Ishikawa (cell line): ENCODE data around the gene ST6GALNAC6.

ENCODE experiments used
- CEBPB ChIP-seq: IDR thresholded peaks from 2 replicates; pipeline ENCODE4 v1.6.1; 2012
- CREB1 ChIP-seq: IDR thresholded peaks from 2 replicates; pipeline ENCODE4 v1.6.1; 2012; ENCODE audit warnings: low read depth
- EGR1 ChIP-seq: IDR thresholded peaks from 2 replicates; pipeline ENCODE4 v1.6.1; 2012
- EP300 ChIP-seq: IDR thresholded peaks from 2 replicates; pipeline ENCODE4 v1.6.1; 2012; ENCODE audit warnings: borderline replicate concordance
- FOXM1 ChIP-seq: IDR thresholded peaks from 2 replicates; pipeline ENCODE4 v1.6.1; 2012; ENCODE audit warnings: low read depth, borderline replicate concordance
- NFIC ChIP-seq: IDR thresholded peaks from 2 replicates; pipeline ENCODE4 v1.6.1; 2012
- RAD21 ChIP-seq: IDR thresholded peaks from 2 replicates; pipeline ENCODE4 v1.6.1; 2012; ENCODE audit warnings: low read depth
- TAF1 ChIP-seq: IDR thresholded peaks from 2 replicates; pipeline ENCODE4 v1.6.1; 2012; ENCODE audit warnings: low read depth, mild to moderate bottlenecking
- TCF12 ChIP-seq: IDR thresholded peaks from 2 replicates; pipeline ENCODE4 v1.6.1; 2012; ENCODE audit warnings: low read depth
- TEAD4 ChIP-seq: IDR thresholded peaks from 2 replicates; pipeline ENCODE4 v1.6.1; 2012
- YY1 ChIP-seq: IDR thresholded peaks from 2 replicates; pipeline ENCODE4 v1.6.1; 2012; ENCODE audit warnings: low read depth
- ZBTB7A ChIP-seq: IDR thresholded peaks from 2 replicates; pipeline ENCODE4 v1.6.1; 2012; ENCODE audit warnings: low read depth
- TF ChIP-seq, protein P1 (sequence below): IDR thresholded peaks from 2 replicates; pipeline ENCODE4 v1.6.1; 2012
- TF ChIP-seq, protein P2 (sequence below): IDR thresholded peaks from 2 replicates; pipeline ENCODE4 v1.6.1; 2012; ENCODE audit warnings: low read depth, mild to moderate bottlenecking
- TF ChIP-seq, protein P3 (sequence below): IDR thresholded peaks from 2 replicates; pipeline ENCODE4 v1.6.1; 2012

ST6GALNAC6 gene

DNA sequence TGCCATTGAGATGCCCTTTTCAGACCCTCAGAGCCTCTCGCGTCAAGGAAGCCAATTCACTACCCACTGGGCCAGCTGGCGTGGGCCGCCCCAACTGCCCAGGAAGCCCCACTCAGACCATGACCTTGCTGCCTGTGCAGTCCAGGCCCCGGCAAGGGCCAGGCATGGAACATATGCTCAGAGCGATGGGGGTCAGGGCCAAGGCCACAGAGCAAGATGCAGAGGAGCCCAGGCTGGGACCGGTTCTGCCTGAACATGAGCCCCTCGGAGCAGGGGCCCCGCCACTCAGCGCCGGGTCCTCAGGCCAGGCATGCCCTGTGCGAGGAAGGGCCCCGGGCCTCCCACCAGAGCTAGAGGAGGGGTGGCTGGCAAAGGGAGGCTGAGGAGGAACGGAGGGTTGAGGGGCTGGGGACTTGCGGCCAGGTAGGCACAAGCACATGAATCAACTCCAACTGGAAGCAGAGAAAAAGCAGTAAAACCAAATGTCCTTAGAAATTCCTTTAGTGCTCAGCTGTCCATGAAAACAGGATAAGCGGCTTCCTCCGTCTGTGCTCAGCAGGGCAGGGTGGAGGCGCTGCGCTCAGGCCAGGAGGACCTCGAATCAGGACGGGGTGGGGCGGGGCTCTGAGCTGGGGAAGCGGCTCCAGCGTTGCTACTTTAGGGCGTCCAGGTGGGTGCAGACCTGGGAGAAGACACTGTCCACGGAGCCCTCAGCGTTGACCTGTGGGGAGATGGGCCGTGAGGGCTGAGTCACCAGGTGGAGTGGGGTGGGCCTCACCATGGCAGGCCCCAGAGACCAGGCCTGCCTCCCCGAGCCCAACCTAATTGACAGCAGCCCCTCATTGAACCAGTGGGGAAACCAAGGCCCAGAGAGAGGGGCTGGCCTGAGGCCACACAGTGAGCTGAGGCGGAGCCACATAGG, 31.8 kb downstream of the ST6GALNAC6 start:
- no peak for TF ChIP-seq ZBTB7A
- no peak for TF ChIP-seq CEBPB
- no peak for TF ChIP-seq CREB1
- no peak for TF ChIP-seq FOXM1
- TF ChIP-seq, protein P1, sequence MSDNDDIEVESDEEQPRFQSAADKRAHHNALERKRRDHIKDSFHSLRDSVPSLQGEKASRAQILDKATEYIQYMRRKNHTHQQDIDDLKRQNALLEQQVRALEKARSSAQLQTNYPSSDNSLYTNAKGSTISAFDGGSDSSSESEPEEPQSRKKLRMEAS: no peak
- TF ChIP-seq TAF1: no peak
- TF ChIP-seq, protein P2, sequence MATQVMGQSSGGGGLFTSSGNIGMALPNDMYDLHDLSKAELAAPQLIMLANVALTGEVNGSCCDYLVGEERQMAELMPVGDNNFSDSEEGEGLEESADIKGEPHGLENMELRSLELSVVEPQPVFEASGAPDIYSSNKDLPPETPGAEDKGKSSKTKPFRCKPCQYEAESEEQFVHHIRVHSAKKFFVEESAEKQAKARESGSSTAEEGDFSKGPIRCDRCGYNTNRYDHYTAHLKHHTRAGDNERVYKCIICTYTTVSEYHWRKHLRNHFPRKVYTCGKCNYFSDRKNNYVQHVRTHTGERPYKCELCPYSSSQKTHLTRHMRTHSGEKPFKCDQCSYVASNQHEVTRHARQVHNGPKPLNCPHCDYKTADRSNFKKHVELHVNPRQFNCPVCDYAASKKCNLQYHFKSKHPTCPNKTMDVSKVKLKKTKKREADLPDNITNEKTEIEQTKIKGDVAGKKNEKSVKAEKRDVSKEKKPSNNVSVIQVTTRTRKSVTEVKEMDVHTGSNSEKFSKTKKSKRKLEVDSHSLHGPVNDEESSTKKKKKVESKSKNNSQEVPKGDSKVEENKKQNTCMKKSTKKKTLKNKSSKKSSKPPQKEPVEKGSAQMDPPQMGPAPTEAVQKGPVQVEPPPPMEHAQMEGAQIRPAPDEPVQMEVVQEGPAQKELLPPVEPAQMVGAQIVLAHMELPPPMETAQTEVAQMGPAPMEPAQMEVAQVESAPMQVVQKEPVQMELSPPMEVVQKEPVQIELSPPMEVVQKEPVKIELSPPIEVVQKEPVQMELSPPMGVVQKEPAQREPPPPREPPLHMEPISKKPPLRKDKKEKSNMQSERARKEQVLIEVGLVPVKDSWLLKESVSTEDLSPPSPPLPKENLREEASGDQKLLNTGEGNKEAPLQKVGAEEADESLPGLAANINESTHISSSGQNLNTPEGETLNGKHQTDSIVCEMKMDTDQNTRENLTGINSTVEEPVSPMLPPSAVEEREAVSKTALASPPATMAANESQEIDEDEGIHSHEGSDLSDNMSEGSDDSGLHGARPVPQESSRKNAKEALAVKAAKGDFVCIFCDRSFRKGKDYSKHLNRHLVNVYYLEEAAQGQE: no peak
- TF ChIP-seq NFIC: no peak
- no peak for TF ChIP-seq TCF12
- no peak for TF ChIP-seq EP300
- no peak for TF ChIP-seq EGR1

DNA sequence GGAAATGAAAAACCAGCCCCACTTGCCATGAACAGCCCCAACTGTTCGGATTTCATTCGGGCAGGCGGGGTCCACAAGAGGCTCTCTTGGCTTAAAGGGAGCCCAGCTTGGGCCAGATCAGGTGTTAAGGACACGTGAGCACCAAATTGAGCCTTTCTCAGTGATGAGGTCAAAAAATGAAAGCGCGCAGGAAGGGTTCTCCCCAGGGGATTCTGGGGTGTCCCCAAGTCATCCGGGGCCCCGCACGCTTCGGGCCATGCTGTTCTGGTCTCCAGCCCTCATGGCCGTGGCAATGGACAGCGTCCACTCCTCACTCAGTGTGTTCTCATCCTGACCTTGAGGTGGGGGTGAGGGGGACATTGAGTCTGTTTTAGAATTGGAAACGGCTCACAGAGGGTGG, 32.9 kb downstream of the ST6GALNAC6 start:
- no peak for TF ChIP-seq NFIC
- TF ChIP-seq CREB1: no peak

DNA sequence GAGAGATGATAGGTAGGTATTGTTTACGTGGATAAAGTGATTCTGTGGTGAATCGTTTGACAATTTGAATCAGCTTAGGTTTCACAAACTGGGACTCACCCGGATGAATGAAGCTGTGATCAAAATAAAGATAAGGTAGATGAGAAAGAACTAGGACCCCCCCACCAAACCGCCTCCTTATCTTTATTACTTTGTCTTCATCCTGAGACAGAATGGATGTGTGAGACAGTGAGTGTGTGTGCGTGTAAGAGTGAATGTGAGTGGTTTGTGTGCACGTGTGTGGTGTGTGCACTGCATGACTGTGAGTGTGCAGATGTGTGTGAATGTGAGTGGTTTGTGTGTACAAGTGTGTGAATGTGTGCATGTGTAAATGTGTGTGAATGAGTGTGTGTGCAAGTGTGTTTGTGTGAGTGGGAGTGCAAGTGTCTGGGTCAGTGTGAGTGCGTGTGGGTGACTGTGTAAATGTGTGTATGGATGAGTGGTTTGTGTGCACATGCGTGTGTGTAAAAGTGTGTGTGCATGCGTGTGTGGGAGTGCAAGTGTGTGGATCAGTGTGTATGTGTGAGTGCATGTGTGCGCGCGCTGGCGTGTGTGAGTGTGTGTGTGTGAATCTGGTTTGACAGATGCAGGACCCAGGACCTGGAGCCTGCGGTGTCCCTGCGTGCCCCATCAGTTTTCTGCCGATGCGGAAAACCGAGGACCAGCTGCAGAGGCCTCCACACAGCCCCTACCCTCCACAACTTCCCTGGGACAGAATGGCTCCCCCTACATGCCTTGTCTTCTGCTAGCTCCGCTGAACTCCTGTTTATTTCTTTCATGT, 33.5 kb downstream of the ST6GALNAC6 start:
- TF ChIP-seq TCF12 (no peak), CEBPB (no peak), ZBTB7A (no peak), TEAD4 (no peak), TAF1 (no peak), RAD21 (no peak), FOXM1 (no peak), CREB1 (no peak), YY1 (no peak), NFIC (no peak), EP300 (no peak)
- TF ChIP-seq, protein P2: no peak
- TF ChIP-seq, protein P1: no peak
- TF ChIP-seq, protein P3, sequence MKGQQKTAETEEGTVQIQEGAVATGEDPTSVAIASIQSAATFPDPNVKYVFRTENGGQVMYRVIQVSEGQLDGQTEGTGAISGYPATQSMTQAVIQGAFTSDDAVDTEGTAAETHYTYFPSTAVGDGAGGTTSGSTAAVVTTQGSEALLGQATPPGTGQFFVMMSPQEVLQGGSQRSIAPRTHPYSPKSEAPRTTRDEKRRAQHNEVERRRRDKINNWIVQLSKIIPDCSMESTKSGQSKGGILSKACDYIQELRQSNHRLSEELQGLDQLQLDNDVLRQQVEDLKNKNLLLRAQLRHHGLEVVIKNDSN: no peak

DNA sequence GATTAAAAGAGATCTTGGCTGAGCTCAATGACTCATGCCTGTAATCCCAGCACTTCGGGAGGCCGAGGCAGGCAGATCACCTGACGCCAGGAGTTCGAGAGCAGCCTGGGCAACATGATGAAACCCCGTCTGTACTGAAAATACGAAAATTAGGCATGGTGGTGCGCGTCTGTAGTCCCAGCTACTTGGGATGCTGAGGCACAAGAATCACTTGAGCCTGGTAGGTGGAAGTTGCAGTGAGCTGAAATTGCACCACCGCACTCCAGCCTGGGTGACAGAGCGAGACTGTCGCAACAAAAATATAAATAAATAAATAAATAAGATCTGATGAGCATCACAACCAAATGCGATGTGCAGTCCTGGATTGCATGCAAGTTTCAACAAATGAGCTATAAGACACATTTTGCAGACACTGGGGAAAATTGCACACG, 36.2 kb downstream of the ST6GALNAC6 start:
- no peak for TF ChIP-seq CREB1
- TF ChIP-seq, protein P2: no peak
- TF ChIP-seq NFIC: no peak
- TF ChIP-seq YY1: no peak
